HepG2 (cell line): ENCODE results near the gene TMEM250. TPM values are rescaled to one million over a fixed set of nuclear protein-coding genes. Genes with fewer than 3 reads are reported as not detected.

Source experiments
- HOXA9 ChIP-seq: sonication (generic); formaldehyde crosslinking; IDR thresholded peaks from 2 replicates; pipeline ENCODE4 v1.8.1; 2022; ENCODE audit warnings: missing genetic modification reagents, mild to moderate bottlenecking, moderate library complexity, borderline replicate concordance
- MBNL3 ChIP-seq: fragments of 250-450 bp; sonication (Bioruptor Pico); conservative IDR thresholded peaks from 2 replicates; pipeline ENCODE4 v1.8.0; 2022; ENCODE audit warnings: mild to moderate bottlenecking, inconsistent platforms
- MXI1 ChIP-seq: IDR thresholded peaks from 3 replicates; pipeline ENCODE4 v1.6.1; 2012; ENCODE audit warnings: low read depth, low read length, inconsistent platforms, borderline replicate concordance
- NFE2L2 ChIP-seq: fragments of 150-350 bp; IDR thresholded peaks from 2 replicates; pipeline ENCODE4 v1.6.1; 2014; ENCODE audit warnings: low read length
- NR3C1 ChIP-seq: sonication (generic); formaldehyde crosslinking; IDR thresholded peaks from 2 replicates; pipeline ENCODE4 v1.4.0; 2020; ENCODE audit warnings: missing genetic modification reagents
- NRL ChIP-seq: sonication (generic); formaldehyde crosslinking; IDR thresholded peaks from 2 replicates; pipeline ENCODE4 v1.5.0; 2020; ENCODE audit warnings: missing genetic modification reagents, mild to moderate bottlenecking, moderate library complexity, borderline replicate concordance
- SP140L ChIP-seq: sonication (generic); formaldehyde crosslinking; IDR thresholded peaks from 2 replicates; pipeline ENCODE4 v1.4.0; 2020; ENCODE audit warnings: missing genetic modification reagents, borderline replicate concordance
- TARDBP ChIP-seq: sonication (generic); formaldehyde crosslinking; IDR thresholded peaks from 2 replicates; pipeline ENCODE4 v1.8.0; 2022; ENCODE audit warnings: mild to moderate bottlenecking, missing genetic modification reagents
- TBL1XR1 ChIP-seq: fragments of 150-350 bp; IDR thresholded peaks from 2 replicates; pipeline ENCODE4 v1.6.1; 2014; ENCODE audit warnings: borderline replicate concordance, low read length; ENCODE audit not compliant: partially characterized antibody
- ZNF12 ChIP-seq: sonication (generic); formaldehyde crosslinking; IDR thresholded peaks from 2 replicates; pipeline ENCODE4 v1.5.0; 2020; ENCODE audit warnings: missing genetic modification reagents
- ZNF205 ChIP-seq: IDR thresholded peaks from 2 replicates; pipeline ENCODE4 v1.6.1; 2018; ENCODE audit warnings: missing biosample characterization, missing genetic modification reagents
- ZNF263 ChIP-seq: sonication (generic); formaldehyde crosslinking; IDR thresholded peaks from 2 replicates; pipeline ENCODE4 v1.4.0; 2020; ENCODE audit warnings: missing genetic modification reagents
- ZNF350 ChIP-seq: sonication (generic); formaldehyde crosslinking; IDR thresholded peaks from 2 replicates; pipeline ENCODE4 v1.4.0; 2020; ENCODE audit warnings: mild to moderate bottlenecking, low read depth, missing genetic modification reagents, borderline replicate concordance
- ZNF567 ChIP-seq: sonication (generic); formaldehyde crosslinking; IDR thresholded peaks from 2 replicates; pipeline ENCODE4 v1.8.1; 2023; ENCODE audit warnings: mild to moderate bottlenecking, missing genetic modification reagents, borderline replicate concordance
- polyA plus RNA-seq, 8 experiments: library from polyadenylated mRNA; depleted of rRNA in 3 of 8; stranded (reverse) in 7 of 8; unstranded in 1 of 8; fragments of >200 nt; fragmentation: Illumina TruSeq in 4 of 8; extraction: Trizol in 4 of 8; gene quantifications; 2 replicates each; pipeline versions ENCODE4 v1.2.1 to v1.2.3, GENCODE V29; 2011 to 2016; ENCODE audit warnings: low read depth in 4 of 8, missing spikeins in 1 of 8, mixed read lengths in 1 of 8; ENCODE audit not compliant: insufficient read depth in 1 of 8
- total RNA-seq, 5 experiments: library from RNA; depleted of rRNA; stranded (reverse); fragments of >200 nt; fragmentation: Illumina TruSeq; extraction: Trizol; gene quantifications; 2 replicates each; pipeline ENCODE4 v1.2.3, GENCODE V29; 2016; ENCODE audit warnings: low read depth in 1 of 5
- TF ChIP-seq, protein P1 (sequence below): sonication (generic); formaldehyde crosslinking; IDR thresholded peaks from 2 replicates; pipeline ENCODE4 v1.8.1; 2023; ENCODE audit warnings: mild to moderate bottlenecking, moderate library complexity, missing genetic modification reagents
- TF ChIP-seq, protein P2 (sequence below): sonication (generic); formaldehyde crosslinking; IDR thresholded peaks from 2 replicates; pipeline ENCODE4 v1.4.0; 2020; ENCODE audit warnings: missing genetic modification reagents
- TF ChIP-seq, protein P3 (sequence below), 2 experiments: fragments of 450-650 bp in 1 of 2; sonication (generic) in 1 of 2; formaldehyde crosslinking; IDR thresholded peaks; 2 replicates each; pipeline versions ENCODE4 v1.5.0 to v1.8.0; 2020 to 2022; ENCODE audit warnings: mild to moderate bottlenecking in 1 of 2, missing genetic modification reagents in 1 of 2
- TF ChIP-seq, protein P4 (sequence below): sonication (generic); formaldehyde crosslinking; IDR thresholded peaks from 2 replicates; pipeline ENCODE4 v1.8.0; 2022; ENCODE audit warnings: missing genetic modification reagents, mild to moderate bottlenecking, inconsistent platforms, borderline replicate concordance
- TF ChIP-seq, protein P5 (sequence below): IDR thresholded peaks from 2 replicates; pipeline ENCODE4 v1.6.1; 2016; ENCODE audit warnings: missing biosample characterization, missing genetic modification reagents, low read depth

TMEM250 gene
- total and polyA plus RNA-seq, 2 of the 13 experiments (the other 11 are each of a cell fraction or from before 2014, with no cell fraction given) = 5.5 to 13.9 TPM

DNA sequence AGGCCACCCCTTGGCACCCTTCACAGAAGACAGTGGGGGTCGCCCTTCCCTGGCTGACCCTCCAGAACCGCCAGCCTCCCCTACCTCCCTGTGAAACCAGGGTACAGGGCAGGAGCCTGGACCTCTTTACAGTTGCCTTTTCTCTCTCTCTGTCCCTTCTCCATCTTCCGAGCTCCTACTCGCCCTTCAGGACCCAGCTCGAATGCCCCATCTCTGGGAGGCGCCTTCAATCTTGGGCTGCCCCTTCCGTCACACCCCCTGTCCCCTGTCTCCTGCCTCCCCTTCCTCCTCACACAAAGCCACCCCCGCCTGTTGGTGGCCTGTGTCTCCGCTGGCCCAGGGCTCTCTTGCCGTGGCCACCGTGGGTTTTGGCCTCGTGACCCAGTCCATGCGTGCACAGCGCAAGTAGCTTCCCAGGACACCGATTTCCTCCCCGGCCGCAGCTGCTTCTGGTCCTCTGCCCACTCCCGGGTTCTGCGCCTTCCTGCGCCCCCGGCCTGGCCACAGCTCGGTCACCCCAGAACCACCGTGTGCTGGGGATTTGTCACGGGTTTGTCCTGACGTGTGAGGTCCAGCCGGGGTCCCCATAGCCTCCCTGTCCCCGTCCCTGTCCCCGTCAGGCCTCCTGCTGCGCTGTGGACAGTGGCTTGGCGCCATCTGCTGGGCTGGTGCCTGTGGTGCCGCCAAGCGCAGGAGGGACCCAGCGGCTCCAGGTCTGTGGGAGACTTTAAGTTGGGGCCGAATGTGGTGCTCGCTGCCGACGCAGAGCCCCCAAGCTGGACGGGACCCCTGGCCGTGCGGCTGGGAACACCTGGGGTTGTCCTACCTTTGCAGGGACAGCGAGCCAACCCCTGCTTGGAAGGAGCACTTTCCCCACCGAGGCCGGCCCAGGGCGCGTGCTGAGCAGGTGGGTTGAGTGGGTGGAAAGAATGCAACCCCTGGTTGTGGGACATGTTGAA, 4.0 kb upstream of the TMEM250 start (continued):
- TF ChIP-seq, protein P1, sequence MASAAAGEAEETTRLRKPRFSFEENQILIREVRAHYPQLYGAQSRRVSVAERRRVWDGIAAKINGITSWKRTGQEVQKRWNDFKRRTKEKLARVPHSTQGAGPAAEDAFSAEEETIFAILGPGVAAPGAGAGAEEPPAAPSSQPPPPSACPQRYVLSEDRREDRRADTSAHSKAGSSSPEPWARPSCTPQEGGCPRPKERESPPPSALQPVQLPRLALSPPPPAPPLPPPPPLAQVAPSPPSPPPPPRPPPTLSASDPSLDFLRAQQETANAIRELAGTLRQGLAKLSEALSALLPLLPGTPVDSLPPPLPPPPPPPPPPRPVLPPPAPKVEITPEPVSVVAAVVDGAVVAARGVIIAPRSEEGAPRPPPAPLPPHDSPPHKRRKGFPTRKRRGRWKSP = no peak
- TF ChIP-seq, protein P2, sequence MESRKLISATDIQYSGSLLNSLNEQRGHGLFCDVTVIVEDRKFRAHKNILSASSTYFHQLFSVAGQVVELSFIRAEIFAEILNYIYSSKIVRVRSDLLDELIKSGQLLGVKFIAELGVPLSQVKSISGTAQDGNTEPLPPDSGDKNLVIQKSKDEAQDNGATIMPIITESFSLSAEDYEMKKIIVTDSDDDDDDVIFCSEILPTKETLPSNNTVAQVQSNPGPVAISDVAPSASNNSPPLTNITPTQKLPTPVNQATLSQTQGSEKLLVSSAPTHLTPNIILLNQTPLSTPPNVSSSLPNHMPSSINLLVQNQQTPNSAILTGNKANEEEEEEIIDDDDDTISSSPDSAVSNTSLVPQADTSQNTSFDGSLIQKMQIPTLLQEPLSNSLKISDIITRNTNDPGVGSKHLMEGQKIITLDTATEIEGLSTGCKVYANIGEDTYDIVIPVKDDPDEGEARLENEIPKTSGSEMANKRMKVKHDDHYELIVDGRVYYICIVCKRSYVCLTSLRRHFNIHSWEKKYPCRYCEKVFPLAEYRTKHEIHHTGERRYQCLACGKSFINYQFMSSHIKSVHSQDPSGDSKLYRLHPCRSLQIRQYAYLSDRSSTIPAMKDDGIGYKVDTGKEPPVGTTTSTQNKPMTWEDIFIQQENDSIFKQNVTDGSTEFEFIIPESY (CRISPR knock-in tag) = peak; percentile 45; the same call in 1 of the 2 replicates
- TF ChIP-seq, protein P3, sequence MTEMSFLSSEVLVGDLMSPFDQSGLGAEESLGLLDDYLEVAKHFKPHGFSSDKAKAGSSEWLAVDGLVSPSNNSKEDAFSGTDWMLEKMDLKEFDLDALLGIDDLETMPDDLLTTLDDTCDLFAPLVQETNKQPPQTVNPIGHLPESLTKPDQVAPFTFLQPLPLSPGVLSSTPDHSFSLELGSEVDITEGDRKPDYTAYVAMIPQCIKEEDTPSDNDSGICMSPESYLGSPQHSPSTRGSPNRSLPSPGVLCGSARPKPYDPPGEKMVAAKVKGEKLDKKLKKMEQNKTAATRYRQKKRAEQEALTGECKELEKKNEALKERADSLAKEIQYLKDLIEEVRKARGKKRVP (CRISPR knock-in tag; IDR thresholded peaks at IDR 0.05) = no peak
- peak; percentile 53 for TF ChIP-seq ZNF350 (CRISPR knock-in tag)
- TF ChIP-seq ZNF12 (CRISPR knock-in tag) = no peak
- TF ChIP-seq NR3C1 (CRISPR knock-in tag) = no peak
- TF ChIP-seq, protein P4, sequence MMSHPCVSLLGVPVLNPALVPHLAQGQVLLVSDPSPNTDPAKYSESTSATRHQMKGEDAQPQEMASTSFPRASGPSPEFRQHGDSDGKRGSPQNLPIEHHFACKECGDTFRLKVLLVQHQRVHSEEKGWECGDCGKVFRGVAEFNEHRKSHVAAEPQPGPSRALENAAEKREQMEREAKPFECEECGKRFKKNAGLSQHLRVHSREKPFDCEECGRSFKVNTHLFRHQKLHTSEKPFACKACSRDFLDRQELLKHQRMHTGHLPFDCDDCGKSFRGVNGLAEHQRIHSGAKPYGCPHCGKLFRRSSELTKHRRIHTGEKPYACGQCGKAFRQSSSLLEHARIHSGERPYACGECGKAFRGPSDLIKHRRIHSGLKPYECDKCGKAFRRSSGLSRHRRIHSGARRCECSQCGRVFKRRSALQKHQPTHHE (CRISPR knock-in tag) = no peak
- no peak for TF ChIP-seq MXI1
- TF ChIP-seq NRL (CRISPR knock-in tag) = peak; percentile 25; the same call in 1 of the 2 replicates
- no peak for TF ChIP-seq TBL1XR1
- TF ChIP-seq ZNF567 (CRISPR knock-in tag) = peak; percentile 68; the same call in 1 of the 2 replicates
- TF ChIP-seq ZNF263 (CRISPR knock-in tag) = peak; percentile 48; the same call in 1 of the 2 replicates
- TF ChIP-seq HOXA9 (CRISPR knock-in tag) = no peak
- no peak for TF ChIP-seq MBNL3 (CRISPR knock-in tag)
- TF ChIP-seq ZNF205 (CRISPR knock-in tag) = no peak
- no peak for TF ChIP-seq NFE2L2
- TF ChIP-seq SP140L (CRISPR knock-in tag) = no peak
- no peak for TF ChIP-seq TARDBP (CRISPR knock-in tag)
- TF ChIP-seq, protein P5, sequence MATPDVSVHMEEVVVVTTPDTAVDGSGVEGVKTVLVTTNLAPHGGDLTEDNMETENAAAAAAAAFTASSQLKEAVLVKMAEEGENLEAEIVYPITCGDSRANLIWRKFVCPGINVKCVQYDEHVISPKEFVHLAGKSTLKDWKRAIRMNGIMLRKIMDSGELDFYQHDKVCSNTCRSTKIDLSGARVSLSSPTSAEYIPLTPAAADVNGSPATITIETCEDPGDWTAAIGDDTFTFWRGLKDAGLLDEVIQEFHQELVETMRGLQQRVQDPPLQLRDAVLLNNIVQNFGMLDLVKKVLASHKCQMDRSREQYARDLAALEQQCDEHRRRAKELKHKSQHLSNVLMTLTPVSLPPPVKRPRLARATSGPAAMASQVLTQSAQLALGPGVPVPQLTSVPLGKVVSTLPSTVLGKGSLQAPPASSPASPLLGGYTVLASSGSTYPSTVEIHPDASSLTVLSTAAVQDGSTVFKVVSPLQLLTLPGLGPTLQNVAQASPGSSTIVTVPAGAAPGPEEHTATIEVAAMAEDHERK = no peak
